T follicular helper cell (primary cell): Measurements from ENCODE around the gene NECTIN4.
"Not testable (repeated sequence)": the region's sequence is repeated elsewhere in the genome, so short reads cannot be mapped to it uniquely, and the experiment has no call there.

ENCODE experiments used
- DNase-seq: peaks from one replicate; pipeline ENCODE4 v3.0.0-alpha.2; 2020; ENCODE audit warnings: low read depth
- total RNA-seq, 2 experiments: gene quantifications; one replicate each; lab custom pipeline; 2026; lab: John Stamatoyannopoulos, UW

NECTIN4 gene
- total RNA-seq, result 0 to 0.12 reads per million in 2 experiments

GRCh38 chr1:161089251-161089924 lies at the start of gene NECTIN4:
NECTIN4 (minus strand) TSS chr1:161089558; CDS start chr1:161089296, 262 bp downstream.
- DNase-seq, result no peak

GRCh38 chr1:161138431-161138830 lies 49.1 kb upstream of the NECTIN4 start:
- DNase-seq, result no peak

GRCh38 chr1:161137881-161138280 lies 48.5 kb upstream of the NECTIN4 start:
- DNase-seq, result no peak

- DNase-seq, result no peak
These were observed 43.9 kb upstream of the NECTIN4 start for GRCh38 chr1:161133220-161133740.

GRCh38 chr1:161132410-161133219 lies 43.3 kb upstream of the NECTIN4 start, which contains the start of gene DEDD:
DEDD (minus strand) TSS chr1:161132667; CDS start chr1:161124462, 8,205 bp downstream.
- peak; percentile 87 for DNase-seq

- DNase-seq, result no peak
These were observed 42.4 kb upstream of the NECTIN4 start for GRCh38 chr1:161131523-161132409.

- no peak for DNase-seq
These were observed 40.9 kb upstream of the NECTIN4 start for GRCh38 chr1:161130266-161130665.

GRCh38 chr1:161128591-161129420 lies 39.4 kb upstream of the NECTIN4 start:
- DNase-seq, result no peak

- DNase-seq, result no peak
These were observed 38.3 kb upstream of the NECTIN4 start for GRCh38 chr1:161127649-161128048.

GRCh38 chr1:161122967-161123366 lies 33.6 kb upstream of the NECTIN4 start:
- no peak for DNase-seq

- no peak for DNase-seq
These were observed 32.5 kb upstream of the NECTIN4 start for GRCh38 chr1:161121834-161122233.

GRCh38 chr1:161121042-161121650 lies 31.8 kb upstream of the NECTIN4 start:
- DNase-seq, result no peak

- peak; percentile 58 for DNase-seq
These were observed 29.9 kb upstream of the NECTIN4 start for GRCh38 chr1:161119092-161119903.

GRCh38 chr1:161117759-161118581 lies 28.6 kb upstream of the NECTIN4 start, which contains the start of the genes NIT1 and PFDN2:
NIT1 (plus strand) TSS chr1:161118105; CDS start chr1:161118177, 72 bp downstream.
PFDN2 (minus strand) TSS chr1:161118037; CDS start chr1:161118026, 11 bp downstream.
- peak; percentile 77 for DNase-seq

- DNase-seq, result not testable (repeated sequence)
These were observed 26.6 kb upstream of the NECTIN4 start for GRCh38 chr1:161115961-161116360.

- no peak for DNase-seq
These were observed 25.9 kb upstream of the NECTIN4 start for GRCh38 chr1:161115132-161115711.

- no peak for DNase-seq
These were observed 25.2 kb upstream of the NECTIN4 start for GRCh38 chr1:161114556-161114955.

GRCh38 chr1:161113915-161114314 lies 24.6 kb upstream of the NECTIN4 start:
- DNase-seq, result no peak
